H9 (cell line): ENCODE results near the gene SRGAP1. TPM values are rescaled to one million over a fixed set of nuclear protein-coding genes. Genes with fewer than 3 reads are reported as not detected.

ENCODE experiments used
- DNase-seq: peaks from one replicate; pipeline ENCODE4 v3.0.0-alpha.2; 2017
- H2AFZ ChIP-seq: one replicate; pipeline ENCODE4 v1.6.1; 2013; ENCODE audit warnings: mild to moderate bottlenecking, low read length, control low read depth, moderate library complexity
- H2AK5ac ChIP-seq: 2 replicates; pipeline ENCODE4 v1.6.1; 2013; ENCODE audit warnings: low read length, control low read depth, mixed read lengths; ENCODE audit not compliant: insufficient read length
- H2BK120ac ChIP-seq: one replicate; pipeline ENCODE4 v1.6.1; 2013; ENCODE audit warnings: low read depth, mild to moderate bottlenecking, low read length, control low read depth, inconsistent platforms; ENCODE audit not compliant: poor library complexity, severe bottlenecking
- H2BK12ac ChIP-seq: 2 replicates; pipeline ENCODE4 v1.6.1; 2013; ENCODE audit warnings: low read length, control low read depth, mixed read lengths, low read depth; ENCODE audit not compliant: insufficient read length
- H2BK15ac ChIP-seq: 2 replicates; pipeline ENCODE4 v1.6.1; 2013; ENCODE audit warnings: low read depth, low read length, control low read depth
- H2BK20ac ChIP-seq: one replicate; pipeline ENCODE4 v1.6.1; 2013; ENCODE audit warnings: low read depth, mild to moderate bottlenecking, low read length, control low read depth, inconsistent platforms; ENCODE audit not compliant: poor library complexity, severe bottlenecking
- H2BK5ac ChIP-seq: 2 replicates; pipeline ENCODE4 v1.6.1; 2013; ENCODE audit warnings: low read length, control low read depth, mixed read lengths; ENCODE audit not compliant: insufficient read length
- H3K14ac ChIP-seq: 2 replicates; pipeline ENCODE4 v1.6.1; 2013; ENCODE audit warnings: low read length, control low read depth; ENCODE audit not compliant: insufficient read depth
- H3K18ac ChIP-seq: 2 replicates; pipeline ENCODE4 v1.6.1; 2013; ENCODE audit warnings: low read depth, mild to moderate bottlenecking, mixed read lengths, low read length, control low read depth; ENCODE audit not compliant: insufficient read length
- H3K23ac ChIP-seq: 2 replicates; pipeline ENCODE4 v1.6.1; 2013; ENCODE audit warnings: low read length, control low read depth, mixed read lengths, low read depth; ENCODE audit not compliant: insufficient read length
- H3K23me2 ChIP-seq: 2 replicates; pipeline ENCODE4 v1.6.1; 2013; ENCODE audit warnings: low read depth, mild to moderate bottlenecking, mixed read lengths, low read length, control low read depth; ENCODE audit not compliant: insufficient read length, poor library complexity, severe bottlenecking
- H3K27ac ChIP-seq: 2 replicates; pipeline ENCODE4 v1.5.1; 2013; ENCODE audit warnings: low read length, control low read depth, mixed read lengths, low read depth; ENCODE audit not compliant: insufficient read length
- H3K27me3 ChIP-seq: 2 replicates; pipeline ENCODE4 v1.6.1; 2013; ENCODE audit warnings: low read length, control low read depth, inconsistent platforms; ENCODE audit not compliant: insufficient read depth
- H3K4ac ChIP-seq: 2 replicates; pipeline ENCODE4 v1.6.1; 2013; ENCODE audit warnings: low read depth, mild to moderate bottlenecking, control low read depth, inconsistent platforms, low read length, moderate library complexity
- H3K4me1 ChIP-seq: 2 replicates; pipeline ENCODE4 v1.6.1; 2013; ENCODE audit warnings: low read length, control low read depth, inconsistent platforms; ENCODE audit not compliant: insufficient read depth
- H3K4me2 ChIP-seq: 2 replicates; pipeline ENCODE4 v1.6.1; 2013; ENCODE audit warnings: low read length, control low read depth, mixed read lengths; ENCODE audit not compliant: insufficient read length, insufficient read depth
- H3K56ac ChIP-seq: 2 replicates; pipeline ENCODE4 v1.6.1; 2013; ENCODE audit warnings: low read depth, mild to moderate bottlenecking, mixed read lengths, low read length, control low read depth; ENCODE audit not compliant: insufficient read length
- H3K79me1 ChIP-seq: 2 replicates; pipeline ENCODE4 v1.6.1; 2013; ENCODE audit warnings: low read depth, mild to moderate bottlenecking, moderate library complexity, low read length, control low read depth, inconsistent platforms; ENCODE audit not compliant: insufficient read depth, poor library complexity, severe bottlenecking
- H3K79me2 ChIP-seq: 2 replicates; pipeline ENCODE4 v1.6.1; 2013; ENCODE audit warnings: low read length, control low read depth, inconsistent platforms; ENCODE audit not compliant: insufficient read depth
- H3K9ac ChIP-seq: 2 replicates; pipeline ENCODE4 v1.6.1; 2013; ENCODE audit warnings: low read length, control low read depth, mixed read lengths; ENCODE audit not compliant: insufficient read length; ENCODE audit errors: extremely low read depth
- H3K9me3 ChIP-seq: one replicate; pipeline ENCODE4 v1.6.1; 2013; ENCODE audit warnings: low read depth, low read length, inconsistent platforms; ENCODE audit not compliant: control insufficient read depth
- H3T11ph ChIP-seq: one replicate; pipeline ENCODE4 v1.6.1; 2013; ENCODE audit warnings: mild to moderate bottlenecking, low read length, control low read depth, inconsistent platforms
- H4K20me1 ChIP-seq: one replicate; pipeline ENCODE4 v1.6.1; 2013; ENCODE audit not compliant: control insufficient read depth, insufficient read length, insufficient read depth
- H4K5ac ChIP-seq: 2 replicates; pipeline ENCODE4 v1.6.1; 2013; ENCODE audit warnings: low read depth, mild to moderate bottlenecking, mixed read lengths, low read length, control low read depth; ENCODE audit not compliant: insufficient read length
- H4K8ac ChIP-seq: replicated peaks from 2 replicates; pipeline ENCODE4 v1.6.1; 2013; ENCODE audit warnings: low read length, control low read depth, mixed read lengths, low read depth; ENCODE audit not compliant: insufficient read length
- H4K91ac ChIP-seq: 2 replicates; pipeline ENCODE4 v1.6.1; 2013; ENCODE audit warnings: low read depth, mild to moderate bottlenecking, moderate library complexity, mixed read lengths, low read length, control low read depth; ENCODE audit not compliant: insufficient read length
- H3K27ac Mint-ChIP-seq, 3 experiments: 2 replicates in 2 of 3; 3 replicates in 1 of 3; pipeline ENCODE4 v1.8.0; 2020 to 2021; ENCODE audit warnings: mixed read lengths in 3 of 3, mild to moderate bottlenecking in 1 of 3, moderate library complexity in 1 of 3
- H3K27me3 Mint-ChIP-seq: 2 replicates; pipeline ENCODE4 v1.8.0; 2021; ENCODE audit warnings: low read depth, mild to moderate bottlenecking, moderate library complexity, mixed read lengths
- H3K36me3 Mint-ChIP-seq, 3 experiments: 2 replicates in 2 of 3; 3 replicates in 1 of 3; pipeline ENCODE4 v1.8.0; 2020 to 2021; ENCODE audit warnings: low read depth in 3 of 3, mixed read lengths in 3 of 3; ENCODE audit not compliant: insufficient read depth in 1 of 3
- H3K4me1 Mint-ChIP-seq, 2 experiments: 2 replicates each; pipeline ENCODE4 v1.8.0; 2020; ENCODE audit warnings: mixed read lengths in 2 of 2
- H3K4me3 Mint-ChIP-seq, 2 experiments: 2 replicates in 1 of 2; 3 replicates in 1 of 2; pipeline ENCODE4 v1.8.0; 2020 to 2021; ENCODE audit warnings: mild to moderate bottlenecking in 2 of 2, mixed read lengths in 2 of 2, moderate library complexity in 1 of 2
- H3K9me3 Mint-ChIP-seq, 2 experiments: 2 replicates in 1 of 2; 3 replicates in 1 of 2; pipeline ENCODE4 v1.8.0; 2020; ENCODE audit warnings: mild to moderate bottlenecking in 2 of 2, mixed read lengths in 2 of 2, moderate library complexity in 1 of 2
- CTCF ChIP-seq: fragments of 200-600 bp; sonication (generic); conservative IDR thresholded peaks from 3 replicates; pipeline ENCODE4 v1.8.0; 2021; ENCODE audit warnings: antibody characterized with exemption, mild to moderate bottlenecking
- WGBS: extraction: QIAGEN DNeasy Blood & Tissue Kit; methylation state at CpG from one replicate; pipeline ENCODE4 v1.1.7; 2013; ENCODE audit warnings: missing lambda C conversion rate, low lambda C conversion rate, mixed read lengths; ENCODE audit not compliant: insufficient read length; ENCODE audit errors: extremely low coverage; 5-methylcytosine and 5-hydroxymethylcytosine counted together
- total RNA-seq: library from RNA; stranded (reverse); gene quantifications from 2 replicates; pipeline ENCODE4 v1.2.1, GENCODE V29; 2021

Gene SRGAP1
- total RNA-seq, 1 experiment from 2014 or later, result 4.8 TPM

- Histone ChIP-seq H3K9me3 (no peaks in the 10 kb centered on the region), H2BK120ac (no peak overlapping the region)
- no peaks in the 10 kb centered on the region for H3K27me3 Mint-ChIP-seq
Observed at GRCh38 chr12:63937378-63938316, 93.1 kb downstream of the SRGAP1 start.

More at GRCh38 chr12:63937378-63938316, 93.1 kb downstream of the SRGAP1 start:
- peaks cover 5% of the 10 kb centered on the region for H3K4me1 ChIP-seq
- no peak overlapping the region for H3K27ac ChIP-seq
- H4K5ac ChIP-seq, result no peak overlapping the region
- H2AK5ac ChIP-seq, result no peak overlapping the region
- H3K9ac ChIP-seq, result no peak overlapping the region
- no peaks in the 10 kb centered on the region for H3K79me2 ChIP-seq
- no peak overlapping the region for H3T11ph ChIP-seq
- no peaks in the 10 kb centered on the region for H4K20me1 ChIP-seq
- H3K23ac ChIP-seq, result no peak overlapping the region
- no peaks in the 10 kb centered on the region for H3K36me3 Mint-ChIP-seq
- no peak overlapping the region for H2BK5ac ChIP-seq
- H3K14ac ChIP-seq, result no peak overlapping the region
- no peak overlapping the region for H3K4me2 ChIP-seq
- H4K91ac ChIP-seq, result no peak overlapping the region
- H2BK12ac ChIP-seq, result no peak overlapping the region
- TF ChIP-seq CTCF, result no peak
- H3K23me2 ChIP-seq, result no peaks in the 10 kb centered on the region
- H3K27ac Mint-ChIP-seq, result no peak overlapping the region; a peak in 1 of 7 replicates
- H3K4me3 Mint-ChIP-seq, result no peak overlapping the region; a peak in 1 of 5 replicates
- H3K4me1 Mint-ChIP-seq, result peaks cover 19 to 23% of the 10 kb centered on the region in 2 experiments
- no peak overlapping the region for H2BK20ac ChIP-seq
- no CpG with 5 or more reads among the region's 12 CpGs for WGBS
- H4K8ac ChIP-seq, result no peak overlapping the region
- DNase-seq, result no peak
- no peak overlapping the region for H2BK15ac ChIP-seq
- H3K4ac ChIP-seq, result no peak overlapping the region
- no peak overlapping the region for H3K56ac ChIP-seq
- H3K18ac ChIP-seq, result no peak overlapping the region
- no peaks in the 10 kb centered on the region for H3K9me3 Mint-ChIP-seq
- no peaks in the 10 kb centered on the region for H3K79me1 ChIP-seq
- H2AFZ ChIP-seq, result no peak overlapping the region
- H3K27me3 ChIP-seq, result no peaks in the 10 kb centered on the region
